ENCODE data around the gene ZHX3.

ZHX3 gene

DNA sequence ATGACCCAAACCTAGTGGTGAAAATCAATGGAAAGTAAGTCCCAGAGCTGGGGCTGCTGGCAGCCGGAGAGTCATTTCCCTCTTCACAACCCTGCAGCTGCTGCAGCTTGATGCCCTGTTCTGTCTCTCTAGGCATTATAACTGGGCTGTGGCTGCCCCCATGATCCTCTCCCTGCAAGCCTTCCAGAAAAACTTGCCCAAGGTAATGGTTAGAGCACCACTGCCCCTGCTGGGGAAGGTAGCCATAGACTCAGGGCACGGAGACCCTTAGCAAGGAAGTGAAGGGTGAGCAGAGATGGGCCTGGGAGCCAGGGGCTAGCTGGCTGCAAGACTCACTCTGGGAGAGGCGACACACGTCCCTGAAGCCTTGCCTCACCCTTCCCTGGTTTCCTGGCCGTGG lies 35.1 kb upstream of the ZHX3 start:
- DNase-seq, result no peak

- DNase-seq, result no peak
These were observed 34.6 kb upstream of the ZHX3 start for GRCh38 chr20:41352106-41352505.

DNA sequence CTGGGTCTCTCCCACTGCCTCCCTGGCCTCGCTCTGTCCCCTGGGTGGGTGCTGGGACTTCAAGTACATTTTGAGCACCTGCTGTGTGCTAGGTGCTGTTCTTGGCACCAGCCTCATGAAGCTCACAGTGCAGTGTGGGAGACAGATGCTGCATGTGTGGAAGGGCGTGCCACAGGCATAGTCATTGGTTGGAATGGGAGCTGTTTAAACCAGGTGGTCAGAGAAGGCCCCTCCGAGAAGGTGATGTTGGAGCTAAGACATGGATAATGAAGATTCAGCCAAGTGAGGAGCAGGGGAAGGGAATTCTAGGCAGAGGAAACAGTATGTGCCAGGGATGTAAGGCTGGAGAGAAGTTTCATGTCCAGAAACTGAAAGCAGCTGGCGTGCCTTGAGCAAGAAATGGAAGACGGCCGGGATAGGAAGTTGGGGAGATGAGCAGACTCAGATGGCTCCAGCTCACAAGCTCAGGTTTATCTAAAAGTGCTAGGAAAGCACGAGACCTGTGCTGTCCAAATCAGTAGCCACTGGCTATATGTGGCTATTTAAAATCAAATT lies 33.0 kb upstream of the ZHX3 start:
- no peak for DNase-seq

DNA sequence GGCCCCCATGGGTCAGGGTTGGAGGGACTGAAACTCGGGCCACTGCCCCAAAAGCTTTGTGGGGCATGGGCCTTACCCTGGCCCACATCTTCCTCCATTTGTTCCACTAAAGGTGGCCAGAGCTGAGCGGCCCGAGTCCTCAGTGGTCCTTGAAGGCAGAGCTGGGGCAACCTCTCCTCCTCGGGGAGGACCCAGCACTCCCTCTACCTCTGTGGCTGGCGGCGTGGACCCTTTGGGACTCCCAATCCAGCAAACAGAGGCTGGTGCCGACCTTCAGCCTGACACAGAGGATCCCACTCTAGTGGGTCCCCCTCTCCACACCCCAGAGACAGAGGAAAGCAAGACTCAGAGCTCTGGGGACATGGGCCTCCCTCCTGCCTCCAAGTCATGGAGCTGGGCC lies 32.4 kb upstream of the ZHX3 start:
- no peak for DNase-seq

DNA sequence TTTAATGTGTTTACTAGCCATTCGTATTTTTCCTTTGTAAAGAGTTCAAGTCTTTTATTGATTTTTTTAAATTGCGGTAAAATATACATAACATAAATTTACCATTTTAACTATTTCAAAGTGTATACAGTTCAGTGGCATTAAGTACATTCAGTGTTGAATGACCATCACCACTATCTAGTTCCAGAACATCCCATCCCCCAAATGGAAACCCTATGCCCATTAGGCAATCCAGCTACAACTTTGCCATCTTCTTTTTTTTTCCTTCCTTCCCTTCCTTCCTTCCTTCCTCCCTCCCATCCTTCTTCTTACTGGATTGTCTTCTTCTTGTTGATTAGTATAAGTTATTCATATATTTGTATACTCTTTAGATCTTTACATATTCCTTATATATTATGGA lies 31.7 kb upstream of the ZHX3 start:
- DNase-seq, result no peak

DNA sequence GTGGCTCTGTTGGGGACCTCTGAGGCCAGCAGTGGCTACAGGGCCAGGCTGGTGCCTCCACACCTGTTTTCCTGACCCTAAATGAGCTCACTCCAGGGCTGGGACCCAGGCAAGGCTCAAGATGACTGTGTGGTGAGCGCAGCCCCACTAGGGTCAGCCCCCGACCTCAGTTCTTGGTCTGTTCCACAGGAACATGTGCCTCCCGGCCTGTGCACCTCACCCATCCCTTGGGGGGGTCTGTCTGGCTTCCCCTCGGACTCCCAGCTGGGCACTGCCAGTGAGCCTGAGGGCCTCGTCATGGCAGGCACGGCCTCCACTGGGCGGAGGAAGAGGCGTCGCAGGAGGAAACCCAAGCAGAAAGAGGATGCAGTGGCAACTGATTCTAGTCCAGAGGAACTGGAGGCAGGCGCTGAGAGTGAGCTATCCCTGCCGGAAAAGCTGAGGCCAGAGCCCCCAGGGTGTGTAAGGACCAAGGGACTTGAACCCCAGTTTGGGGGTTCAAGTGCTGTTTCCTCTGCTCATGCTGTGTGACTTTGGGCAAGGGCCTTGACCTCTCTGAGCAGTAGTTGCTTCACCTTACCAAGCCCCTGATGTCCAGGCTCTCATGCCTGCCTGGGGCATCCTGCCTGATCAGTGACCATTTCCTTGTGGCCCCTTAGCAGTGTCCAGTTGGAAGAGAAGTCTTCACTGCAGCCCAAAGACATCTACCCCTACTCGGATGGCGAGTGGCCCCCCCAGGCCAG lies 31.1 kb upstream of the ZHX3 start:
- no peak for DNase-seq

GRCh38 chr20:41347523-41348429 lies 30.2 kb upstream of the ZHX3 start:
- DNase-seq, result no peak

- DNase-seq, result no peak
These were observed 28.2 kb upstream of the ZHX3 start for GRCh38 chr20:41345729-41346067.

DNA sequence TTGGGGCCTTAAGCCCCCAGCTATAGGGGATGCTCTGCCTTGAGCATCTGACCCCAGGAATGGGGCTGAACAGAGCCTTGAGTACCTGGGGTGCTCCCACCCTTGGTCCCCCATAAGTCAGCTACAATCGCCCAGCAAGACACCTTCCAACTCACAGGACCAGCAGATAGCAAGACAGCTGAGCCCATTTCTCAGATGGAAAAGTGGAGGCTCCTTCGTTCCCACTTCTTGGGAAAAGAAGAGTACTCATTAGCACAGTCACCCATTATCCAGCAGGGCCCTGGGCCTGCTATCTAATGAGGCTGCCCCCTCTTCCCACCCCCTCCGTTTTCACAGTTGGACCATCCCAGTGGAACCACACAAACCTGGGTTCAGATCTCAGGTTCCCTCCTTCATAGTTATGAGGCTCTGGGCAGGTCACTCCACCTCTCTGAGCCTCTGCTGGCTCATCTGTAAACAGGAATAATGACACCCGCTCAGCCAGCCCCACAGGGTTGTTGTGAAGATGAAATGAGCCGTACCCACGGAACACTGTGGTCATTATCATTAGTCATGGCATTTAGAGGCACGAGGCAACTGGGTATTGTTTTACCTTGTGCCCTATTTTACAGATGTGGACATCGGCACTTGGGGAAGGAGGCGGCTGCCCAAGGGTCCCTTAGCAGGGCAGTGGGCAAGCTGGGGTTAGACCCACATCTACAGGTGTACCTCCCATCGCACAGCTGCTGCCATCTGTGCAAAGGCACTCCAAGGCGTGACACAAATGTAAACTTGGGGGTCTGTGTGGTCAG lies 27.6 kb upstream of the ZHX3 start:
- DNase-seq, result no peak

DNA sequence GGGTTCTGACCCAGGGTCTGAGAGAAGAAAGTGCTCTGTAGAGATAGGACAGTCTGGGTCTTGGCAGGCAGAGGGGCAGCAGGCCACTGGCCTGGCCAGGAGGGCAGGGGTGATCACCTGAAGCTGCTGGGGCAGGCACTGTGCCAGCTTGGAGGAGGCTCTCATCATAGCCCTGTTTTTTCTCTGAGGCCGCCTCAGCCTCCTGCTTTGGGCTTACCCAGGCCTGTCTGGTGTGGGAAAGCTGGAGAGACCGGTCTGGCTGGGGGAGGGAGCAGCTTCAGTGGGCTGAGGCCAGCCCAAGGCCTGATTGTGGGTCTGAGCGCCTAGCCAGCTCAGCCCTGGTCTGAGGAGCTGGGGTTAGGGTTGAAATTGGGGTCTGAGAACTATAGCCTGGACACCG lies 26.9 kb upstream of the ZHX3 start:
- no peak for DNase-seq

DNA sequence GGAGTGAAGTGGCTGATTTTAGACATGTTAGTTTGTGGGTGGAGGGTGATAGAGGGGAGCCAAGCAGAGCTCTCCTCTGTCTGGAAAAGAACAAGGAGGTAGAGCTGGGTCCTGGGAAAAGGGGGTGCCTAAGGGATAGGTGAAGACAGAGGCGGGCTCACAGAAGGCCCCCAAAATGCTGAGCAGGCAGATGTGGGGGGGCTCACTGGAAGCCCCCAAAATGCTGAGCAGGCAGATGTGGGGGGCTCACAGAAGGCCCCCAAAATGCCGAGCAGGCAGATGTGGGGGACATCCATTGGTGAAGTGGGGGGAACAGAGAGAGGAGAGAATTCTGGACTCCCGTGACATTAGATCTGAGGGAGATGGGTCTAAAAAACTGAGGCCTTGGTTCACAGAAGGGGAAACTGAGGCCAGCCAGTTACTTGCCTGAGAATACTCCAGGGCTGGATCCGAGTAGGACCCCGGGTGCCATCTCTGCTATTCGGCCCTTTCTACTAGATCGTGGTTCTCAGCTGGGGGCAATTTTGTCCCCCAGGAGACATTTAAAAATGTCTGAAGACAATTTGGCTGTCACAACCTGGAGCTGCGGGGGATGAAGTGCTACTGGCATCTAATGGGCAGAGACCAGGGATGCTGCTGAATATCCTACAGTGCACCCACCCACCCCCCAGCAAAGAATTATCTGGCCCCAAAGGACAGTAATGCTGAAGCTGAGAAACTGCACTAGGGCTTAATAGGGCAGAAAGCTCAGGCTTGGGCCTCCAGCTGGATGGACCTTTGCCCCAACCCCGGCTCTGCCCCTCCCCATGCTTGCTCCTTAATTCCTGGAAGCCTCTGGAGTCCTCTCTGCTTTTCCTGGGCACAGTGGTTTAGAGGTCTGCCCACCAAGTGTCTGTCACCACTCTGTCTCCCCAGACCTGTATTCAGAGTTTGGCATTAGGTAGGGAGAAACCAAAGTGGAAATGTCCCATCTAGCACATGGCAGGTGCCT lies 25.2 kb upstream of the ZHX3 start:
- no peak for DNase-seq

GRCh38 chr20:41340327-41341055 lies 23.0 kb upstream of the ZHX3 start, which contains the start of gene LPIN3:
Gene LPIN3 (plus strand): TSS chr20:41340821. CDS start chr20:41345804, 4,983 bp downstream.
- peak; percentile 58 to 59 for DNase-seq

GRCh38 chr20:41339957-41340326 lies 22.4 kb upstream of the ZHX3 start:
- DNase-seq, result peak; percentile 69 to 72

- DNase-seq, result no peak
These were observed 19.4 kb upstream of the ZHX3 start for GRCh38 chr20:41336711-41337492.

DNA sequence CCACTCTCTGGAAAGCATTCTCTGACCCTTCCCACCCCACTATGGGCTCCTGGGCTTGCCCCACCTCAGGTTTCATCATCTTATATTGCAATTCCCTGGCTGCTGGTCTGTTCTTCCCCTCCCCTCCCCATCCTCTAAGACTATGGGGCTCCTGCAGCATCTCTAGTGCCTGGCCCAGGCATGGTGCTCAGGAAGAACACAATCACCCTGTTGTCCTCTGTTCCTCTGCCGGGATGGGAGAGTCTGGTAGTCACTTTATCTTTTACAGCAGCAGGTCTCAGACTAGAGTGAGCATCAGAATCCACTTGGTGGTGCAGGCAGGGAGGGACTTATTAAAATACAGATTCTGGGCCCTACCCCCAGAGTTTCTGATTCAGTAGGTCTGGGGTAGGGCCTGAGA lies 18.1 kb upstream of the ZHX3 start:
- DNase-seq, result no peak

DNA sequence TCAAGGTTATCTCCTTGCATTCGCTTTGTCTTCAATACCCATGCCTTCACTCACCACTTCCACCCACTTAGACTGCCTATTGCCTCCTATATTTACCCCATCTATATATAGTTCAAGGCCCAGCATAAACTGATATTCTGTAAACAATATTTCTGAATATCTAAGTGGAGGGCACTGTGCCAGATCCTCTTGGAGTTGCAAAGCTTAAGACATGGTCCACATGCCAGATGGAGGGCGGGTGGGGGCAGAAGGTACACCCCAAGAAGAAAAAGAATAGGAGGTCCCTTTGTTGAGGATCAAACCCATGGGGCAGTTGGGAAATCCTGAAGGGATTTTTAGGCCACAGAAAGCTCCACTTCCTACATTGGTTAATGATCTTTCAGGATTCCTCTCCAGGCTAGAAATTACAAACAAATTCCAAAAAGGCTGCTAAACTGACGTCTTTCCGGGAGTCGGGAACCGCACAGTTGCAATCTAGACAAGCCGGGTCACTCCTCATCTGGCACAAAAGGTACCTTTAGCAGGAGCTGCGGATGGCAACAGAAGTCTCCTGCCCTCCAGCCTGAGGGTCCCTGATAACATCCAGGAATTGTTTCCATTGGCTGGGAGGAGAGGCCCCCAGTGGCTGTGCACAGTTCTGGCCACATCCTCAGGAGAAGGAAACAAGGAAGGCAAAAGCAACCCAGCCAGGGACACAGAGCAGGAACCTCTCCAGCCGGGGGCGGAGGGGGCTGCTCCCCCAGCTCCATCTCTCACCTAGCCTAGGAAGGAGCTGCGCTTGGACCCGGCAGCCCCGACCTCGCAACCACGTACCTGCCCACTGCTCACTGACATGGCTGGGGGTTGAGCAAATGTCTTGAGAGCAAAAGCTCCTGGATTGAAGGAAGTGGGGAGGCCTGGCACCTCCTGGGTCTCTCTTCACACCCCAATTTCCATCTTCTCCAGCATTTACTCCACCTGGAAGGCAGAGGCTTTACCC lies 17.2 kb upstream of the ZHX3 start:
- no peak for DNase-seq

DNA sequence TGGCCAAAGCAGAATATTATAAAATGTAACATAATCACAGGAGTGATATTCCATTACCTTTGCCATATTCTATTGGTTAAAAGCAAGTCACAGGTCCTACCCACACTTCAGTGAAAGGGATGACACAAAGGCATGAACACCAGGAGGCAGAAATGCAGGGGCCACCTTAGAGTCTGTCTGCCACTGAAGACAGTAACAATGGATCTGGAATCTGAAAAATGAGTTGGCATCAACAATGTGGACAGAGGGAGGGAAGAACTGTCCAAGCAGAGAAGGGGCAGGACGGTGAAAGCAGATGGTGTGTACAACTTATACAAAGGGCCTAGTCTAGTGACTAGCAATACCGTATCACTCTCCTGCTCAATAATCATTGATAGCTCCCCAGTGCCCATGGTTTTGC lies 16.5 kb upstream of the ZHX3 start:
- DNase-seq, result no peak

DNA sequence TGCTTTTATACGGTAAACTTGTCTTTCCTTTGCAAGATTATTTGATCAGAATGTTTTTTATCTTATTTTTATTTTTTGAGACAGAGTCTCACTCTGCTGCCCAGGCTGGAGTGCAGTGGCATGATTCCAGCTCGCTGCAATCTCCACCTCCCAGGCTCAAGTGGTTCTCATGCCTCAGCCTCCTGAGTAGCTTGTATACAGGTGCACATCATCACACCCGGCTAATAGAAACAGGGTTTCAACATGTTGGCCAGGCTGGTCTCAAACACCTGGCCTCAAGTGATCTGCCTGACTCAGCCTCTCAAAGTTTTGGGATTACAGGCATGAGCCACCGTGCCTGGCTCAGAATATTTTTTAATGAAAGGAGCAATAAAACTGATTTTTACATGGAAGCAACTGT lies 14.2 kb upstream of the ZHX3 start:
- DNase-seq, result no peak

DNA sequence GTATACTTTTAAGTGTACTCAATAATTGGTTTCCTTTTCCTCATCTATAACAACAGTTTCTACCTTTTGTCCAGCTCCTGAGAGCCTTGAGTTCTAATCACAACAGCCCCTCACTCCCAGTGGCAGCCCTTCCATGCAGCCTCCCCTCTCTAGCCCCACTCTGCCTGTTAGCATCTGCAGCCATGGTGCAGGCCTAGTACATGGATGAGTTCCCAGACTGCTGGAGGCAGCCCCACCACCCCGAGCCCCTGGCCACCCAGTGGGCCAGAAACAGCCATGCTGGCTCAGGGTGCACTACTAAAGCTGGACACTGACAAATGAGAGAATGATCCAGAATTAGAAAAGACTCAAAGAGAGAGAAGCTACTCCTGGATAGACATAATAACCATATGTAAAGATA lies 13.4 kb upstream of the ZHX3 start:
- no peak for DNase-seq
